GM18520 (cell line): ENCODE results near the gene PATJ.

Experiments used
- ATAC-seq: cut with Tn5 transposase; IDR thresholded peaks from one replicate; pipeline ENCODE4 v1.9.1; 2021; ENCODE audit not compliant: unreplicated experiment

The PATJ gene

GRCh38 chr1:62037274-62037673, 295.0 kb downstream of the PATJ start:
- ATAC-seq: no peak

GRCh38 chr1:62038594-62039284, 296.5 kb downstream of the PATJ start:
- ATAC-seq: no peak

GRCh38 chr1:62040450-62040849, 298.2 kb downstream of the PATJ start:
- no peak for ATAC-seq

GRCh38 chr1:62040973-62041372, 298.7 kb downstream of the PATJ start:
- ATAC-seq: no peak

GRCh38 chr1:62043154-62043553, 300.9 kb downstream of the PATJ start:
- no peak for ATAC-seq

GRCh38 chr1:62045574-62045973, 303.3 kb downstream of the PATJ start:
- ATAC-seq: no peak

GRCh38 chr1:62046927-62047326, 304.6 kb downstream of the PATJ start:
- ATAC-seq: no peak

- no peak for ATAC-seq
These were observed 307.9 kb downstream of the PATJ start for GRCh38 chr1:62050165-62050564.

GRCh38 chr1:62052946-62053345, 310.7 kb downstream of the PATJ start:
- ATAC-seq: no peak

- no peak for ATAC-seq
These were observed 311.9 kb downstream of the PATJ start for GRCh38 chr1:62054188-62054587.

GRCh38 chr1:62057230-62057629, 314.9 kb downstream of the PATJ start:
- no peak for ATAC-seq

GRCh38 chr1:62057641-62058290, 315.5 kb downstream of the PATJ start:
- no peak for ATAC-seq

GRCh38 chr1:62058956-62059355, 316.7 kb downstream of the PATJ start:
- no peak for ATAC-seq

GRCh38 chr1:62062087-62062486, 319.8 kb downstream of the PATJ start:
- ATAC-seq: no peak

GRCh38 chr1:62064829-62065407, 322.6 kb downstream of the PATJ start:
- ATAC-seq: no peak

GRCh38 chr1:62066713-62067112, 324.4 kb downstream of the PATJ start:
- ATAC-seq: no peak

GRCh38 chr1:62068416-62068843, 326.1 kb downstream of the PATJ start:
- no peak for ATAC-seq

- ATAC-seq: no peak
These were observed 326.7 kb downstream of the PATJ start for GRCh38 chr1:62068978-62069377.

- no peak for ATAC-seq
These were observed 328.2 kb downstream of the PATJ start for GRCh38 chr1:62070384-62071011.

GRCh38 chr1:62071695-62072094, 329.4 kb downstream of the PATJ start:
- ATAC-seq: no peak

- no peak for ATAC-seq
These were observed 334.0 kb downstream of the PATJ start for GRCh38 chr1:62076286-62076685.

- no peak for ATAC-seq
These were observed 335.5 kb downstream of the PATJ start for GRCh38 chr1:62077821-62078220.
